Activated CD4-positive, alpha-beta memory T cell treated with anti-CD3 and anti-CD28 coated beads, Interleukin-2, amount 10 ng/mL, durations not matched to agents 7 days and 5 days (primary cell): ENCODE results near the gene TSSK1B. TPM values are rescaled to one million over a fixed set of nuclear protein-coding genes. Genes with fewer than 3 reads are reported as not detected.

ENCODE experiments used
- CTCF ChIA-PET: fragments of 350-600 bp; sonication (Branson Sonifier 250); formaldehyde crosslinking; loops from one replicate; lab custom pipeline; 2021; ENCODE audit warnings: antibody characterized with exemption, inconsistent platforms; lab: Charles Lee
- POLR2A ChIA-PET: fragments of 350-600 bp; sonication (Branson Sonifier 250); formaldehyde crosslinking; loops from one replicate; lab custom pipeline; 2021; ENCODE audit warnings: antibody characterized with exemption; lab: Charles Lee
- DNase-seq: peaks from one replicate; pipeline ENCODE4 v3.0.0-alpha.2; 2020
- H3K27ac Mint-ChIP-seq: one replicate; pipeline ENCODE4 v1.8.0; 2021; ENCODE audit warnings: mild to moderate bottlenecking, mixed read lengths
- H3K27me3 Mint-ChIP-seq: one replicate; pipeline ENCODE4 v1.8.0; 2021; ENCODE audit warnings: mixed read lengths
- H3K36me3 Mint-ChIP-seq: one replicate; pipeline ENCODE4 v1.8.0; 2021; ENCODE audit warnings: low read depth, mixed read lengths
- H3K4me1 Mint-ChIP-seq: one replicate; pipeline ENCODE4 v1.8.0; 2021; ENCODE audit warnings: mixed read lengths
- H3K4me3 Mint-ChIP-seq: one replicate; pipeline ENCODE4 v1.8.0; 2021; ENCODE audit warnings: mild to moderate bottlenecking, mixed read lengths
- H3K9me3 Mint-ChIP-seq: one replicate; pipeline ENCODE4 v1.8.0; 2021; ENCODE audit warnings: mixed read lengths
- total RNA-seq, 2 experiments: library from RNA; stranded (reverse); gene quantifications; one replicate each; pipeline ENCODE4 v1.2.3, GENCODE V29; 2021

Gene TSSK1B
- total RNA-seq, 2 experiments from 2014 or later: not detected

DNA sequence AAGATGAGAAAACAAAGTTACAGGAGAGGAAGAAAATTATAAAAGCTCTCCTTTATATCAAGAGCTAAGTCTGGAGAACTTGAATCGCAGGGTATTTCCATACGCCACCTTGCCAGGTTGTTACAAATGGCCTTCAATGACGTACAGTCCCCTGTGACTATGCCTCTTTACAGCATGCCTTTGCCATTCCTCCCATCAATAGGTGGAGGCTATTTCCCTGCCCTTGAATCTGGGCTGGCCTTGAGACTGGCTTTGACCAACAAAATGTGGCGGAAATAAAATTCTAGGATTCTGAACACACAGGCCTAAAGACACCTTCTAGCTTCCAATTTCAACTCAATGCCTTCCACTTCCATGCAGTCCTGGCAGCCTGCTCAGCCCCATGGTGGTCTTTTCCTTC lies 45.7 kb downstream of the TSSK1B start:
- Mint-ChIP-seq H3K27me3 (peaks cover 6% of the 10 kb centered on the region), H3K4me3 (no peak overlapping the region), H3K4me1 (no peaks in the 10 kb centered on the region), H3K9me3 (no peaks in the 10 kb centered on the region), H3K36me3 (no peaks in the 10 kb centered on the region), H3K27ac (no peak overlapping the region)
- no peak for DNase-seq
- CTCF ChIA-PET: interaction anchor here (0.7 to 4.0 kb wide), 2 partner anchors 10 to 15 kb away, joined by 6 to 20 read pairs; no protein-coding TSS in a partner anchor
- POLR2A ChIA-PET: no interaction called here

DNA sequence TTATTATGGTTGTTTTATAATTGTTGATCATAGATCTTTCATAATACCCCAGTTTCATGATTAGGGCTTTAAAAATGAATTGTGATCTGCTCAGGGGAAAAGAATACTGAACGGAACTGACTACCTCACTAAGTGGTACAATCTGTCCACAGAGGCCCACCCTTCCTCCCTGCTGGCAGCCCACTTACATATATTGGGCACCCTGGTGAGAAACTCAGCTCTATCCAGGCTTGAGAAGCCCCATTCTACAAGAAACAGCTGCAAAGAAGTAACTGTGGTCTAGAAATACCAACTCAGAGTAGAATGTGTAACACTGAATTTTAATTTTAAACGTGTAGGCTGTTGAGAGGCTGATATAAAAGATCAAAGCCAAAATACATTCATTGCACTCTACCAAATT lies 46.9 kb downstream of the TSSK1B start:
- Mint-ChIP-seq H3K36me3 (no peaks in the 10 kb centered on the region), H3K9me3 (no peaks in the 10 kb centered on the region), H3K4me3 (no peak overlapping the region), H3K27me3 (peaks cover 6% of the 10 kb centered on the region), H3K4me1 (no peaks in the 10 kb centered on the region), H3K27ac (no peak overlapping the region)
- no peak for DNase-seq
- POLR2A ChIA-PET: no interaction called here
- CTCF ChIA-PET: interaction anchor here (4.0 kb wide), 1 partner anchor 9 kb away, joined by 20 read pairs; no protein-coding TSS in a partner anchor

DNA sequence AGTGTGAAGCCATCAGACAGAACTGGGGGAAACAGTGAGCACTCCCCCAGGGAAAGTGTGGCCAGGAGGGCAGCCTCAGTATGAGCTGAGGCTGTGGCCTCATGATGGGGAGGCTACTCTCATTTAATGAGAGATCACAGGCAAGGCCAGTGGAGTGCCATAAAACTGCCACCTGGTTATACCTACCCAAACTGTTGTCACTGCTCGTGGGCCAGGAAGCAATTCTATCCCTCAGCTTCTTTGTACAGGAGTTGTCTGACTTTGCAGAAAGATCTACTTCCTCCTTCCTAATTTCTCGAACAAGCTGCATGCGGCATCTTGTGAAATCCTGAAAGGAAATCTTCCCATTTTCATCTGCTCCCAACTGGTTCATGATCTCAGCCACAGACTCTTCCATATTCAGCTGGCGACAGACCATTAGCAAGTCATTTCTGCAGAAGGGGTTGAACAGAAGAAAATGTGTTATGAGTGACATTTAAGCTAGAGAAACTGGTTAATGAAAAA lies 50.0 kb downstream of the TSSK1B start:
- Mint-ChIP-seq H3K4me1 (peaks cover 21% of the 10 kb centered on the region), H3K36me3 (no peaks in the 10 kb centered on the region), H3K9me3 (no peaks in the 10 kb centered on the region), H3K4me3 (no peak overlapping the region), H3K27me3 (peaks cover 2% of the 10 kb centered on the region), H3K27ac (no peak overlapping the region)
- DNase-seq: no peak
- CTCF ChIA-PET: interaction anchor here (0.7 to 1.0 kb wide), 2 partner anchors 221 to 280 kb away, joined by 3 to 4 read pairs; no protein-coding TSS in a partner anchor
- POLR2A ChIA-PET: no interaction called here

DNA sequence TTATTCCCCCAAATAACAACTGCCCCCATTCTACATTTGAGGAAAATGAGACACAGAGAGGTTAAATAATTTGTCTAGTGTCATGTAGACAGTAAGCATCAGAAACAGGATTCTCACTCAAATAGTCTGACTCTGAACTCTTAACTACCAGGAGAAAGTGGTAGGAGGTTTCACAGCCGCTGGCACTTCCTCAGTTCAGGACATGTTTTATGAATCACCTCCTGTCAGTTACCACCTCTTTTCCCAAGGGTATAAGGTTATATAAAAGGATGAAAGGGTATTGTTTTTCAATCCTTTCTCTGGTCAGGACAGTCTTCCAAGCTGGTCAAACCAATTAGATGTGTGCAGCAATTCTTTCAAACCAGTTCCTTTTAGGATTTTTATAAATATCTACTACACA lies 52.1 kb downstream of the TSSK1B start:
- no peaks in the 10 kb centered on the region for H3K9me3 Mint-ChIP-seq
- H3K36me3 Mint-ChIP-seq: no peaks in the 10 kb centered on the region
- H3K27me3 Mint-ChIP-seq: peaks cover 2% of the 10 kb centered on the region
- H3K4me1 Mint-ChIP-seq: peaks cover 37% of the 10 kb centered on the region
- no peak overlapping the region for H3K27ac Mint-ChIP-seq
- H3K4me3 Mint-ChIP-seq: no peak overlapping the region
- POLR2A ChIA-PET: interaction anchor here (0.7 kb wide), 1 partner anchor 142 kb away, joined by 3 read pairs; no protein-coding TSS in a partner anchor
- CTCF ChIA-PET: no interaction called here
- no peak for DNase-seq

Other genes starting within 250 kb of the TSSK1B start
- gene MCC, start 53.5 kb upstream of the TSSK1B start, total RNA-seq: 10 to 100 TPM in 1 of 2 experiments, 1 to 10 TPM in 1; 8.6 to 10.4 TPM
- 10 to 100 TPM; 30.3 to 31.0 TPM for gene YTHDC2, start 78.7 kb upstream of the TSSK1B start, total RNA-seq